HL-60 (cell line): Measurements from ENCODE around the gene EIF3B.
A peak's percentile ranks its signal among the peaks of the same experiment; 100 is the strongest.

Experiments
- DNase-seq, 2 experiments: peaks; one replicate each; pipeline ENCODE4 v3.0.0-alpha.2; 2010 to 2020; ENCODE audit warnings: low read depth in 1 of 2, low spot score in 1 of 2
- H3K27ac ChIP-seq: fragments of 250-450 bp; sonication (Bioruptor Pico); replicated peaks from 2 replicates; pipeline ENCODE4 v1.5.1; 2020; ENCODE audit warnings: mild to moderate bottlenecking, moderate library complexity
- H3K27me3 ChIP-seq: fragments of 250-450 bp; sonication (Bioruptor Pico); 2 replicates; pipeline ENCODE4 v1.5.1; 2021; ENCODE audit warnings: mild to moderate bottlenecking, moderate library complexity; ENCODE audit not compliant: insufficient read depth, poor library complexity, severe bottlenecking
- H3K4me3 ChIP-seq: replicated peaks from 2 replicates; pipeline ENCODE4 v1.5.1; 2011; ENCODE audit warnings: mild to moderate bottlenecking, control low read depth, low read length; ENCODE audit not compliant: insufficient read depth
- GABPA ChIP-seq: IDR thresholded peaks from 2 replicates; pipeline ENCODE4 v1.6.1; 2012; ENCODE audit warnings: low read depth
- POLR2AphosphoS5 ChIP-seq: IDR thresholded peaks from 2 replicates; pipeline ENCODE4 v1.6.1; 2012; ENCODE audit warnings: low read depth
- SPI1 ChIP-seq: IDR thresholded peaks from 2 replicates; pipeline ENCODE4 v1.6.1; 2012; ENCODE audit warnings: low read depth, mild to moderate bottlenecking, borderline replicate concordance
- TF ChIP-seq, protein P1 (sequence below): IDR thresholded peaks from 2 replicates; pipeline ENCODE4 v1.6.1; 2012; ENCODE audit warnings: low read depth; ENCODE audit not compliant: insufficient replicate concordance
- TF ChIP-seq, protein P2 (sequence below): IDR thresholded peaks from one replicate; pipeline ENCODE4 v1.5.1; 2011; ENCODE audit warnings: low read length, control low read depth, inconsistent platforms; ENCODE audit not compliant: insufficient read depth

The EIF3B gene

DNA sequence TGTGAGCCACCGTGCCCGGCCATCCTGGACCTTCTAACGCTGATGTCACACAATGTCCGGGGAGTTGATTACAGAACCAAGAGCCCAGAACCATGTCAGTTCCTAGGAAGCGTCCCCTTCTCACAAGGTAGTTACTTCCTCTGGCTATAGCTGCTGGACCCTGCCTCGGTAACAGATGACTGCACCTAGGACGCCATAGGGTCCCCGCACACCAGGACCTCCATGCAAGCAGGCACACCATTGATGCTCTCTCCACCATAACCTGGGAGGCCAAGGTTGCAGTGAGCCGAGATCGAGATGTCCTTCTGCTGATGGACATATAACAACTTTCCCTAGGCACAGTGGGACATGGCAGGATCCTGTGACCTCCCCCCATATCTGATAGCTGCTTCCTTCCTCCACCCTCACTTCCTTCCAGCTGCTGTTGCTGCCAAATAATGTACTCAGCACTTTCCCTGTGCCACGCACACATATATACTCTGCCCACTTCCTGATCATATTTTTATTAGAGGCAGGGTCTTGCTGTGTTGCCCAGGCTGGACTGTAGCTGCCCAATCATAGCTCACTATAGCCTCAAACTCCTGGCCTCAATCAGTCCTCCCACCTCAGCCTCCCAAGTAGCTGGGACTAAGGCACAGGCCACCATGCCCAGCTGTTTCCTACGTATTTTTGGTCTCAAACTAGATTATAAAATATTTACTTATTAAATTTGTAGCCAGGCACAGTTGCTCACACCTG is 36.9 kb upstream of the EIF3B start:
- Histone ChIP-seq H3K4me3 (no peak overlapping the region), H3K27ac (no peak overlapping the region), H3K27me3 (no peaks in the 10 kb centered on the region)
- TF ChIP-seq, protein P1, sequence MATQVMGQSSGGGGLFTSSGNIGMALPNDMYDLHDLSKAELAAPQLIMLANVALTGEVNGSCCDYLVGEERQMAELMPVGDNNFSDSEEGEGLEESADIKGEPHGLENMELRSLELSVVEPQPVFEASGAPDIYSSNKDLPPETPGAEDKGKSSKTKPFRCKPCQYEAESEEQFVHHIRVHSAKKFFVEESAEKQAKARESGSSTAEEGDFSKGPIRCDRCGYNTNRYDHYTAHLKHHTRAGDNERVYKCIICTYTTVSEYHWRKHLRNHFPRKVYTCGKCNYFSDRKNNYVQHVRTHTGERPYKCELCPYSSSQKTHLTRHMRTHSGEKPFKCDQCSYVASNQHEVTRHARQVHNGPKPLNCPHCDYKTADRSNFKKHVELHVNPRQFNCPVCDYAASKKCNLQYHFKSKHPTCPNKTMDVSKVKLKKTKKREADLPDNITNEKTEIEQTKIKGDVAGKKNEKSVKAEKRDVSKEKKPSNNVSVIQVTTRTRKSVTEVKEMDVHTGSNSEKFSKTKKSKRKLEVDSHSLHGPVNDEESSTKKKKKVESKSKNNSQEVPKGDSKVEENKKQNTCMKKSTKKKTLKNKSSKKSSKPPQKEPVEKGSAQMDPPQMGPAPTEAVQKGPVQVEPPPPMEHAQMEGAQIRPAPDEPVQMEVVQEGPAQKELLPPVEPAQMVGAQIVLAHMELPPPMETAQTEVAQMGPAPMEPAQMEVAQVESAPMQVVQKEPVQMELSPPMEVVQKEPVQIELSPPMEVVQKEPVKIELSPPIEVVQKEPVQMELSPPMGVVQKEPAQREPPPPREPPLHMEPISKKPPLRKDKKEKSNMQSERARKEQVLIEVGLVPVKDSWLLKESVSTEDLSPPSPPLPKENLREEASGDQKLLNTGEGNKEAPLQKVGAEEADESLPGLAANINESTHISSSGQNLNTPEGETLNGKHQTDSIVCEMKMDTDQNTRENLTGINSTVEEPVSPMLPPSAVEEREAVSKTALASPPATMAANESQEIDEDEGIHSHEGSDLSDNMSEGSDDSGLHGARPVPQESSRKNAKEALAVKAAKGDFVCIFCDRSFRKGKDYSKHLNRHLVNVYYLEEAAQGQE = no peak
- no peak for TF ChIP-seq GABPA
- TF ChIP-seq SPI1 = no peak
- TF ChIP-seq POLR2AphosphoS5 = no peak
- TF ChIP-seq, protein P2, sequence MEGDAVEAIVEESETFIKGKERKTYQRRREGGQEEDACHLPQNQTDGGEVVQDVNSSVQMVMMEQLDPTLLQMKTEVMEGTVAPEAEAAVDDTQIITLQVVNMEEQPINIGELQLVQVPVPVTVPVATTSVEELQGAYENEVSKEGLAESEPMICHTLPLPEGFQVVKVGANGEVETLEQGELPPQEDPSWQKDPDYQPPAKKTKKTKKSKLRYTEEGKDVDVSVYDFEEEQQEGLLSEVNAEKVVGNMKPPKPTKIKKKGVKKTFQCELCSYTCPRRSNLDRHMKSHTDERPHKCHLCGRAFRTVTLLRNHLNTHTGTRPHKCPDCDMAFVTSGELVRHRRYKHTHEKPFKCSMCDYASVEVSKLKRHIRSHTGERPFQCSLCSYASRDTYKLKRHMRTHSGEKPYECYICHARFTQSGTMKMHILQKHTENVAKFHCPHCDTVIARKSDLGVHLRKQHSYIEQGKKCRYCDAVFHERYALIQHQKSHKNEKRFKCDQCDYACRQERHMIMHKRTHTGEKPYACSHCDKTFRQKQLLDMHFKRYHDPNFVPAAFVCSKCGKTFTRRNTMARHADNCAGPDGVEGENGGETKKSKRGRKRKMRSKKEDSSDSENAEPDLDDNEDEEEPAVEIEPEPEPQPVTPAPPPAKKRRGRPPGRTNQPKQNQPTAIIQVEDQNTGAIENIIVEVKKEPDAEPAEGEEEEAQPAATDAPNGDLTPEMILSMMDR = no peak
- DNase-seq = no peak

DNA sequence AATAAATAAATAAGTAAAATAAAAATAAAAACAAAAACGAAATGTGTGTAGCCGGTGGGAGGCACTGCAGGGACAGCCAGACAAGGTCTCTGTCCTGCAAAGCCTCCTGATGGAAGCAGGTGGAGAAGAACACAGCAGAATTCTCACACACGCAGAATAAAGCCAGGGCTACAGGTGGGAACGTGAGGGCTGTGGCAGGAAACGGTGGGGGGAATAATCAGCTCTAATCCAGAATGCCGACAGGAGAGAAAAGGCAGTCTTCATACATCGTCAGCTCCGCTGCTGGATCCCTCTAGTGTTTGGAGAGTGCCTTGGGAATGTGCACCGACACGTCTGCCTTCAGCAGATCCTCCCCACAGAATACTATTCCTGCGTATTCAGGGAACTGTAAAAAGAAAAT is 33.6 kb upstream of the EIF3B start:
- no peak overlapping the region for H3K27ac ChIP-seq
- TF ChIP-seq, protein P2 = no peak
- no peak for TF ChIP-seq SPI1
- no peak for TF ChIP-seq POLR2AphosphoS5
- TF ChIP-seq, protein P1 = no peak
- no peak for TF ChIP-seq GABPA
- DNase-seq = no peak
- H3K4me3 ChIP-seq = no peak overlapping the region
- H3K27me3 ChIP-seq = no peaks in the 10 kb centered on the region

DNA sequence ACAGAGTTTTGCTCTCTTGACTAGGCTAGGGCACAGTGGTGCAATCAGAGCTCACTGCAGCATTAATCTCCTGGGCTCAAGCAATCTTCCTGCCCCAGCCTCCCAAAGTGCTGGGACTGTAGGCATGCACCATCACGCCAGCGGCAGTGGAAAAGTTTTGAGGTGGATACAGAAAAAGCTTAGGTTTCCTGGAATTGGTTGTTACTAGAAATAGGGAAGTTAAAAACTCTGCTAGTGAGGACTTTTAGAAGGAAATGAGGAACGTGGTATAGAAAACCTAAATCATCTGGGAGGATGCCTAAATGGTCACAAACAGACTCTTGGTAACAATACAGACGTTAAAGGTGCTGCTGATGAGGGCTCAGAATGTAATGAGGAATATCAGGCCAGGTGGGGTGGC is 29.5 kb upstream of the EIF3B start:
- DNase-seq = no peak
- Histone ChIP-seq H3K27me3 (no peaks in the 10 kb centered on the region), H3K4me3 (no peak overlapping the region), H3K27ac (no peak overlapping the region)
- TF ChIP-seq GABPA = no peak
- peak; percentile 16; the same call in 1 of the 2 replicates for TF ChIP-seq SPI1

DNA sequence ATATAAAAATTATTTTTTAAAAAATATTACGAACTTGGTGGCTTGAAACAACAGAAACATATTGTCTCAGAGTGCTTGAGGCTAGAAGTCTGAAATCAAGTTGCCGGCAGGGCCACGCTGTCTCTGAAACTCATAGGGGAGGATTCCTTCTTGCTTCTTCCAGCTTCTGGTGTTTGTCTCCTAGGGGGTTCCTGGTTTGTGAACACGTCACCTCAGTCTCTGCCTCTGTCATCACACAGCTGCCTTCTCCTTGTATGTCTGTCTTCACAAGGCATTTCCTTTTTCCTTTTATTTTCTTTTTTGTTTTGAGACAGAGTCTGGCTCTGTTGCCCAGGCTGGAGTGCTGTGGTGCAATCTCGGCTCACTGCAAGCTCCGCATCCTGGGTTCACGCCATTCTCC is 27.7 kb upstream of the EIF3B start:
- H3K4me3 ChIP-seq = no peak overlapping the region
- H3K27me3 ChIP-seq = no peaks in the 10 kb centered on the region
- TF ChIP-seq, protein P2 = no peak
- TF ChIP-seq, protein P1 = no peak
- TF ChIP-seq POLR2AphosphoS5 (no peak), SPI1 (no peak), GABPA (no peak)
- no peak overlapping the region for H3K27ac ChIP-seq
- no peak for DNase-seq
